Dendritic cell treated with granulocyte-macrophage colony-stimulating factor and Interleukin-4, amounts not matched to agents 40 ng/mL and 50 ng/mL, for 4 days (primary cell): ENCODE results near the gene ATP8A2.

Experiments
- H3K27ac Mint-ChIP-seq: one replicate; pipeline ENCODE4 v1.8.0; 2022; ENCODE audit warnings: mild to moderate bottlenecking, mixed read lengths
- H3K27me3 Mint-ChIP-seq: one replicate; pipeline ENCODE4 v1.8.0; 2022; ENCODE audit warnings: mild to moderate bottlenecking, mixed read lengths
- H3K36me3 Mint-ChIP-seq: one replicate; pipeline ENCODE4 v1.8.0; 2022; ENCODE audit warnings: low read depth, mixed read lengths
- H3K4me1 Mint-ChIP-seq: one replicate; pipeline ENCODE4 v1.8.0; 2022; ENCODE audit warnings: low read depth, mixed read lengths
- H3K4me3 Mint-ChIP-seq: one replicate; pipeline ENCODE4 v1.8.0; 2022; ENCODE audit warnings: mild to moderate bottlenecking, moderate library complexity, mixed read lengths
- H3K9me3 Mint-ChIP-seq: one replicate; pipeline ENCODE4 v1.8.0; 2022; ENCODE audit warnings: mixed read lengths
- intact Hi-C: fragments of 100-400 bp; cut with micrococcal nuclease; formaldehyde crosslinking; loops from one replicate; pipeline ENCODE4 v1.15.0; 2022

ATP8A2 gene

DNA sequence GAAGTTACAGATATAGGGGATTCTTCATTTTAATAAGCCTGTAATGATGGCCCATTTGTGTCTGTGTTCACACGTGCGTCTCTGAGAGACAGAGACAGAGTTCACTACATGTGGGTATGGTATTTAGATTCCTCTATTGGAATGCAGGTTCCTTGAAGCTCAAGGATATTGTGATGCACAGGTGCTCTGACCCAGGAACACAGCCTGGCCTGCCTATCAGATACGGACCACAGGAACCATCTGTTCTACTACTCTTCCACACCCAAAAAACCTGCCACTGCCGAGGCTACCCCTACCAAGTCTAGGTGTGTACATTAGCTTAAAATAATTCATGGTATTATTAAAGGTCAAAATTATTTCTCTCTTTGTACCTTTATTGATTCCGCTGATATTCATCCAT is 289.2 kb downstream of the ATP8A2 start:
- Mint-ChIP-seq H3K4me3 (no peak overlapping the region), H3K9me3 (no peaks in the 10 kb centered on the region), H3K27me3 (no peaks in the 10 kb centered on the region), H3K27ac (no peak overlapping the region), H3K36me3 (no peaks in the 10 kb centered on the region), H3K4me1 (no peaks in the 10 kb centered on the region)
- intact Hi-C loops = no loop called here

DNA sequence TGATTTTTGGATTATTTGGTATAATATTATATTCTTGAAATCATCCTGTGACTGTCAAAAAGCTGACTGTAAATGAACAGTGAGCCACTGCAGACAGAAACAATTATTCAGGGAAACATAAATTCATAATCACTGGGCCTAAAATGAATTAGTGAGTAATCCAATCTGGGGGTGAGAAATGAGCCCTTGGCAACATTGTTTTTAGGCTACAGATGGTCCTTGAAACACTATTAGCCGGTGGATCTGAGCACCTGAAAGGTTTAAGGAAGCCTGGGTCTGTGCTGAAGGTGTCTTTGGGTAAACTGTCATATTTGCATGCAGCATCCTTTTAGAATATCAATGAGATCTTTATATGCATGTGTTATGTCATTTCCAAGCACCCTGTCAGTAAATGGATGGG is 290.7 kb downstream of the ATP8A2 start:
- Mint-ChIP-seq H3K4me1 (no peaks in the 10 kb centered on the region), H3K36me3 (no peaks in the 10 kb centered on the region)
- intact Hi-C loops = no loop called here

DNA sequence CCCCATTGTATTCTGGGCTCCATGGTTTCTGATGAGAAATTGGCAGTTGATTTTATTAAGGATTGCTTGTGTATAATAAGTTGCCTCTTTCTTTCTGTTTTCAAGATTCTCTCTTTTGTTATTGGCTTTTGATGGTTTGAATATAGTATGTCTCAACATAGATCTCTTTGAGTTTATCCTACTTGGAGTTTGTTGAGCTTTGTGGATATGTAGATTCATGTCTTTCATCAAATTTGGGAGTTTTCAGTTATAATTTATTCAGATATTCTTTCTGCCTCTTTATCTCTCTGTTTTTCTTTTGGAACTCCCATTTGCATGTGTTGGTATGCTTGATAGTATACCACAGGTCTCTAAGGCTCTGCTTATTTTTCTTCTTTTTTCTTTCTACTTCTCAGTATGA is 296.6 kb downstream of the ATP8A2 start:
- H3K27ac Mint-ChIP-seq = no peak overlapping the region
- H3K27me3 Mint-ChIP-seq = no peaks in the 10 kb centered on the region
- H3K36me3 Mint-ChIP-seq = no peaks in the 10 kb centered on the region
- intact Hi-C loops = no loop called here
- no peak overlapping the region for H3K4me3 Mint-ChIP-seq
- no peaks in the 10 kb centered on the region for H3K4me1 Mint-ChIP-seq
- peaks cover 41% of the 10 kb centered on the region for H3K9me3 Mint-ChIP-seq

More for the DNA sequence above, 290.7 kb downstream of the ATP8A2 start:
- H3K9me3 Mint-ChIP-seq = no peaks in the 10 kb centered on the region
- H3K27ac Mint-ChIP-seq = no peak overlapping the region
- no peak overlapping the region for H3K4me3 Mint-ChIP-seq
- no peaks in the 10 kb centered on the region for H3K27me3 Mint-ChIP-seq

DNA sequence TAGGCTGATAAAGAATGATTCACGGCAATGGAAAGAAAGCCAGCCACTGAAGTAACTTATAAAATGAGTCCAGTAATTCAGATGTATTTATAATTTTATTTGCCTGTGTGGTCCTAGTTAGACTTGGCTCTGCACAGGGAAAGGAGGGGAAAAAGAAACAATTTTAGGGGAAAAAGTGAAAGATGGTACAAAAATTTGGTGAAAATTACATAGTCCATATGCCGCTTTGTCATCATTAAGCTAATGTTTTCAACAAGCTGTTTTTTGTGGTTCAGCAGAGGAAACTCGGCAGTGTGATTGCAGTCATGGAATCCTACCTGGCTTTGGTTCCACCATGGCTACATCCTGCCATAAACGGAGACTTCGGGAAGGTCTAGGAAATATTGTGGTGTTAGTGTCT is 301.9 kb downstream of the ATP8A2 start:
- Mint-ChIP-seq H3K4me3 (no peak overlapping the region), H3K27me3 (no peaks in the 10 kb centered on the region)
- intact Hi-C loops = no loop called here

DNA sequence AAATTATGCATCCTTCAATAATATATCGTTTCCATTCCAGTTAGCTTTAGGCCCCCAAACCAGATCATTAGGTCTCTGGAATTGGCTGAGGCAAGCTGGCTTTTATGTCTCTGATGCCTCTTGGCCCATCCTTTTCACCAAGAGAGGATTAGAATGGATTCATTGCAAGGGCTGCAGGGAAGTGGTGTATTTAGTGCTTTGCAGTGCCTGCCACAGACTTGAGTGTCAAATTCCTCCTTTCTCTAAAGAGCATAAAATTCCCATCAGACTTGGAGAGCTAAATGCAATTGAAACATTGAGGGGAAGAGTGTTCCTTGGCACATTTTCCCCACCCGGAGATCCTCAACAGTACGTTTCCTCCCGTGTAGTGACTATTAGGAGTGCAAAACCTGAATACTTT is 302.6 kb downstream of the ATP8A2 start:
- intact Hi-C loops = no loop called here
- no peaks in the 10 kb centered on the region for H3K4me1 Mint-ChIP-seq
- H3K36me3 Mint-ChIP-seq = no peaks in the 10 kb centered on the region

More for the DNA sequence above, 301.9 kb downstream of the ATP8A2 start:
- Mint-ChIP-seq H3K36me3 (no peaks in the 10 kb centered on the region), H3K27ac (no peak overlapping the region), H3K4me1 (no peaks in the 10 kb centered on the region), H3K9me3 (peaks cover 33% of the 10 kb centered on the region)

GRCh38 chr13:25675060-25675459 is 303.3 kb downstream of the ATP8A2 start:
- intact Hi-C loops = no loop called here
- Mint-ChIP-seq H3K27me3 (no peaks in the 10 kb centered on the region), H3K4me3 (no peak overlapping the region), H3K27ac (no peak overlapping the region), H3K36me3 (no peaks in the 10 kb centered on the region), H3K4me1 (no peaks in the 10 kb centered on the region), H3K9me3 (peaks cover 27% of the 10 kb centered on the region)

More for the DNA sequence above, 302.6 kb downstream of the ATP8A2 start:
- Mint-ChIP-seq H3K27me3 (no peaks in the 10 kb centered on the region), H3K4me3 (no peak overlapping the region), H3K9me3 (peaks cover 27% of the 10 kb centered on the region), H3K27ac (no peak overlapping the region)

DNA sequence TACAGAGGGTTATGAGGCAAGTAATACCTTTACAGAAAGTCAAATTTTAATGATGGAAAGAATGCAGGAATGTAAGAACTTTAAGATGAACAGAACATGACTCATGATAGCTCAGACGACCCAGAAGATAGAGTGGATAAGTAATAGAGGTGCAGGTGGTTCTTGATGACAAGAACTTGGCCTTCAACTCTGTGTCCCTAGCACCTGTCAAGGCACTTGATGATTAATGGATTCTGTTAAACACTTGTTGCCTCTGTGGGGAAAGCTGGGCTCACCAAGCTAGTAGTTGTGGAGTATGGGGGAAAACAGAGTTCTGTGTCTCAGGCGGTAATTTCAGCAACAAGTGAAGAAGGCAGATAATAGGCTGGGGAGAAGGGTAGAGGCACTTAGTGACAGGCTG is 306.2 kb downstream of the ATP8A2 start:
- intact Hi-C loops = no loop called here
- H3K4me3 Mint-ChIP-seq = no peak overlapping the region
- H3K27me3 Mint-ChIP-seq = no peaks in the 10 kb centered on the region

DNA sequence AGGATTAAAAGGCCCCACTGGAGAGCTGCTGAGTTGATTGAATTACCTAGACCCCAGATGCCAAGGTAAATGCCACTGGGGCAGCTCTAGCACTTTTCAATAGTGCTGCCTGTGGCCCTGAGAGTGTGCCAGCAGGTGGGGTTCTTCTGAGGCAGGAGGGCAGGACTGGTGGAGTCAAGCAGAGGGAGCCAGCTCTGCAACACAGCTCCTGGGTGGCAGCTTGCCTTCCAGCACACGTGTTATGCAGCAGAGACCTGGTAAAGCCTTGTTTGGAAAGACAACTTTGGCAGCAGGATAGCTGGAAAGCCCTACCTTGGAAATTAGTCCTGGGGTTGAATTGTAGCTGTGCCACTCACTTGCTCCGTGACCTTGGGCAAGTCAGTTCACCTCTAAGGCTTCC is 306.6 kb downstream of the ATP8A2 start:
- H3K27me3 Mint-ChIP-seq = no peaks in the 10 kb centered on the region
- H3K9me3 Mint-ChIP-seq = peaks cover 22% of the 10 kb centered on the region
- no peaks in the 10 kb centered on the region for H3K36me3 Mint-ChIP-seq
- H3K4me1 Mint-ChIP-seq = no peaks in the 10 kb centered on the region
- intact Hi-C loops = no loop called here
- no peak overlapping the region for H3K4me3 Mint-ChIP-seq
- no peak overlapping the region for H3K27ac Mint-ChIP-seq

More for the DNA sequence above, 306.2 kb downstream of the ATP8A2 start:
- H3K4me1 Mint-ChIP-seq = no peaks in the 10 kb centered on the region
- H3K27ac Mint-ChIP-seq = no peak overlapping the region
- H3K9me3 Mint-ChIP-seq = peaks cover 22% of the 10 kb centered on the region
- H3K36me3 Mint-ChIP-seq = no peaks in the 10 kb centered on the region

DNA sequence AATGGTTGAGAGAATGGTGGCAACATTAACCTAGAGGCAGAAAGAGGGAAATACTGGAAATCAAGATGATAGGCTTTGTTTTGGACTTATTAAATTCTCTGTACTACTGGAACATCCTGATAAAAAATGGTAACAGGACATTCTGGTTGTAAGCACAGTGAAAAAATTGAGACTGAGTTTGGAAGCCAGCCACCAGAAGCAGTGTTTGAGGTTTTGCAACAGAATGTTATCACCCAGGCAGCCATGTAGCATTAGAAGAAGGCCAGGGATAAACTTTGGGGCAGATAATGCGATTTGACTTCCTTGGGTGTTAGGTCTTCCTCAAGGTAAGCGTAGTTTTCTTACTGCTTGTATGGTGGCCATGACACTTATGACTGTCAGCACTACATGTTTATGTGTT is 307.4 kb downstream of the ATP8A2 start:
- intact Hi-C loops = no loop called here
- no peak overlapping the region for H3K27ac Mint-ChIP-seq

GRCh38 chr13:25679936-25680335 is 308.2 kb downstream of the ATP8A2 start:
- Mint-ChIP-seq H3K4me1 (no peaks in the 10 kb centered on the region), H3K36me3 (no peaks in the 10 kb centered on the region), H3K27ac (no peak overlapping the region), H3K27me3 (no peaks in the 10 kb centered on the region), H3K4me3 (no peak overlapping the region), H3K9me3 (peaks cover 22% of the 10 kb centered on the region)
- intact Hi-C loops = no loop called here

More for the DNA sequence above, 307.4 kb downstream of the ATP8A2 start:
- H3K4me3 Mint-ChIP-seq = no peak overlapping the region
- no peaks in the 10 kb centered on the region for H3K36me3 Mint-ChIP-seq
- no peaks in the 10 kb centered on the region for H3K27me3 Mint-ChIP-seq
- H3K4me1 Mint-ChIP-seq = no peaks in the 10 kb centered on the region
- H3K9me3 Mint-ChIP-seq = peaks cover 22% of the 10 kb centered on the region

GRCh38 chr13:25682276-25682675 is 310.5 kb downstream of the ATP8A2 start:
- H3K4me1 Mint-ChIP-seq = no peaks in the 10 kb centered on the region
- peaks cover 22% of the 10 kb centered on the region for H3K9me3 Mint-ChIP-seq
- H3K27ac Mint-ChIP-seq = no peak overlapping the region
- intact Hi-C loops = no loop called here
- no peaks in the 10 kb centered on the region for H3K36me3 Mint-ChIP-seq
- no peak overlapping the region for H3K4me3 Mint-ChIP-seq
- H3K27me3 Mint-ChIP-seq = no peaks in the 10 kb centered on the region

- Mint-ChIP-seq H3K36me3 (no peaks in the 10 kb centered on the region), H3K27ac (no peak overlapping the region), H3K27me3 (no peaks in the 10 kb centered on the region), H3K4me3 (no peak overlapping the region), H3K9me3 (peaks cover 22% of the 10 kb centered on the region), H3K4me1 (no peaks in the 10 kb centered on the region)
- intact Hi-C loops = no loop called here
Measured at GRCh38 chr13:25683056-25683455, 311.3 kb downstream of the ATP8A2 start.

DNA sequence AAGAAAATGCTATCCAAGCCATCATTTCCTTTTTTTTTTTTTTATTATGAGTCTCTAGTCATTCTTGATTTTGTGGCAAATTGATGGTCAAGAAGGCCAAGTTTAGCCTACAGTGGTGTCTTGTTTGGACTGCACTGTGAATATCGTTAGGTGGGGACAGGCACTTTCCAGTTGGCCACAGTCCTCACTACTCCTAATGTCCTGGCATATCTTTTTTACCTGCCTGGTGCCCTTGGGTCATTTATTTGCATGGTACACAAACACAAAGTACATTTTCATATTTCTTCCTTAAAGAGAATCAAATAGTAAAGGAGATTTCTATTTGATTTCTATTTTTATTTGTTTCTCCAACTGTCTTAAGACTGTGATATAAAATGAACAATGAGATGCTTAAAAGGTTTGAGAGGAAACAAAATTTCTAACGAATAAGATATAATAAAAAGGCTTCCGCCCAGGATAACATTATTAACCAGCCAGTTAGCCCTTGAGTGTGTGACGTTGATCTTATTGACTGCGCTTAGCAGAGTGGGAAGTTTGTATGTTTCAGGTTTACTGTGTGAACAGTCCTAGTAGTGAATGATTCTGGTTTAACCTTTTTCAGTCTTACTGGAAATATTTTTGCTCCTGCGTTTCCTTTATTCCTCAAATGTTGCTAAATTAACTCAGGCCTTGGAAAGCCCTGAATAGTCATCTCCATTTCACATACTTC is 312.0 kb downstream of the ATP8A2 start:
- H3K27ac Mint-ChIP-seq = no peak overlapping the region
- H3K27me3 Mint-ChIP-seq = no peaks in the 10 kb centered on the region
- H3K9me3 Mint-ChIP-seq = peaks cover 22% of the 10 kb centered on the region
- no peaks in the 10 kb centered on the region for H3K4me1 Mint-ChIP-seq
- H3K36me3 Mint-ChIP-seq = no peaks in the 10 kb centered on the region
- no peak overlapping the region for H3K4me3 Mint-ChIP-seq
- intact Hi-C loops = no loop called here

GRCh38 chr13:25684491-25684890 is 312.7 kb downstream of the ATP8A2 start:
- no peak overlapping the region for H3K27ac Mint-ChIP-seq
- peaks cover 20% of the 10 kb centered on the region for H3K9me3 Mint-ChIP-seq
- H3K4me1 Mint-ChIP-seq = no peaks in the 10 kb centered on the region
- H3K36me3 Mint-ChIP-seq = no peaks in the 10 kb centered on the region
- H3K4me3 Mint-ChIP-seq = no peak overlapping the region
- no peaks in the 10 kb centered on the region for H3K27me3 Mint-ChIP-seq
- intact Hi-C loops = no loop called here

DNA sequence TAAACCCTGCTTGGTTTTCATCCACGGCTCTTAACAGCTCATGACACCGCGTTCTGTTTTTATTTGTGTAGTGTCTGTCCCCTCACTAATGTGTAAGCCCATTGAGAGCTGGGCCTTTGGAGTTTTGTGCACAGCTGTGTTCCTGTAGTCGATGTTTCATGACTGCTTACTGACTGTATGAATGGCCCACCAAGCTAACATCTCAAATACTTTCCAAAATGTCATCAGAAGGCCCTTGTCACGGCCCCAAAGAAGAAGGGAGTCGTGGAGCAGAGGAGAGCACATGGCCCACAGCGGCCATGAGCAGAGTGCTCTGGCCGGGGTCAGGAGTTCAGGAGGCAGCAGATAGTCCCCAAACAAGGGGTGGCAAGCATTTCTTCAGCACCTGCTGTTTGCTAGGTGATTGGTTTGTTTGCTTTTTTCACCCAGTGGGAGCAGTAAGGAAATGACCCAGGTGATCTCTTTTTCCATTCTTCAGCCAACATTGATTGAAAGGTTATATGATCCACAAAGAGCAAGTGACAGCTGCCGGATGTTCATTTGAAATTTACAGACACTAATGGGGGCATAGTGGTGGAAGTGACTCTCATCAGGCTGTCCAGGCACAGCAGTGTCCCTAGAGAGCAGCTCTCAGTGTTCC is 315.2 kb downstream of the ATP8A2 start:
- peaks cover 5% of the 10 kb centered on the region for H3K9me3 Mint-ChIP-seq
- intact Hi-C loops = no loop called here
- H3K4me3 Mint-ChIP-seq = no peak overlapping the region
- H3K36me3 Mint-ChIP-seq = no peaks in the 10 kb centered on the region
- H3K27ac Mint-ChIP-seq = no peak overlapping the region
- no peaks in the 10 kb centered on the region for H3K27me3 Mint-ChIP-seq
- H3K4me1 Mint-ChIP-seq = no peaks in the 10 kb centered on the region
